C4-2B (cell line): Measurements from ENCODE around the gene LELP1.

Source experiments
- CTCF ChIP-seq: fragments of 450-650 bp; conservative IDR thresholded peaks from 2 replicates; pipeline ENCODE4 v1.5.1; 2017; ENCODE audit warnings: mild to moderate bottlenecking
- ZFX ChIP-seq: fragments of 450-650 bp; IDR thresholded peaks from 2 replicates; pipeline ENCODE4 v1.6.1; 2017

GRCh38 chr1:153213519-153213918 lies 10.3 kb downstream of the LELP1 start:
- no peak for TF ChIP-seq CTCF
- TF ChIP-seq ZFX, result no peak
